Endothelial cell of umbilical vein (primary cell): ENCODE measurements around the gene NRG3.

ENCODE experiments used
- CTCF ChIP-seq, 2 donors: IDR thresholded peaks; 1 replicate in 1 of 2; 2 replicates in 1 of 2; pipeline ENCODE4 v1.5.1; 2011; ENCODE audit warnings: low read length in 2 of 2, mild to moderate bottlenecking in 2 of 2, moderate library complexity in 2 of 2, control low read depth in 1 of 2, inconsistent platforms in 1 of 2, low read depth in 1 of 2; ENCODE audit not compliant: insufficient read depth in 1 of 2; ENCODE audit errors: extremely low read depth in 1 of 2
- EZH2 ChIP-seq: IDR thresholded peaks from 2 replicates; pipeline ENCODE4 v1.6.1; 2012; ENCODE audit warnings: borderline replicate concordance, low read depth, mild to moderate bottlenecking, moderate library complexity, low read length, inconsistent platforms; ENCODE audit not compliant: severe bottlenecking
- MAX ChIP-seq: IDR thresholded peaks from 2 replicates; pipeline ENCODE4 v1.6.1; 2011; ENCODE audit not compliant: insufficient read depth, insufficient read length
- POLR2A ChIP-seq: IDR thresholded peaks from 2 replicates; pipeline ENCODE4 v1.6.1; 2012; ENCODE audit warnings: low read depth, mild to moderate bottlenecking, control low read depth, low read length

- TF ChIP-seq CTCF (IDR thresholded peaks at IDR 0.05; ENCODE audit: extremely low read depth in 1 of 2, insufficient read depth in 1 of 2, low read depth in 1 of 2, low read length in 2 of 2) (no peak), EZH2 (no peak), POLR2A (no peak), MAX (no peak)
Measured at GRCh38 chr10:82440775-82441174, 565.8 kb downstream of the NRG3 start.
